T-cell (primary cell): ENCODE measurements around the gene AGPAT4. TPM values are rescaled to one million over a fixed set of nuclear protein-coding genes. Genes with fewer than 3 reads are reported as not detected.
A peak's percentile ranks its signal among the peaks of the same experiment; 100 is the strongest.
"Not testable (repeated sequence)": the region's sequence is repeated elsewhere in the genome, so short reads cannot be mapped to it uniquely, and the experiment has no call there.

ENCODE experiments used
- ATAC-seq, 4 experiments: fragments of 200-7000 bp in 3 of 4; fragments of 150-1000 bp in 1 of 4; cut with Tn5 transposase; replicated peaks in 1 of 4; 1 replicate in 3 of 4; 2 replicates in 1 of 4; pipeline ENCODE4 v1.10.0; 2021; ENCODE audit warnings: moderate library complexity in 3 of 4, mild to moderate bottlenecking in 2 of 4, moderate number of reproducible peaks in 1 of 4
- CTCF ChIA-PET, 2 donors: fragments of 300-600 bp; sonication (Branson Sonifier 250); formaldehyde crosslinking; loops; one replicate each; lab custom pipeline; 2022; ENCODE audit warnings: antibody characterized with exemption in 2 of 2; lab: Charles Lee
- POLR2A ChIA-PET, 2 donors: fragments of 300-600 bp; sonication (Branson Sonifier 250); formaldehyde crosslinking; loops; one replicate each; lab custom pipeline; 2022; ENCODE audit warnings: antibody characterized with exemption in 2 of 2; lab: Charles Lee
- DNase-seq, 35 experiments: peaks; one replicate each; pipeline versions ENCODE4 v3.0.0 to v3.0.0-alpha.2; 2013 to 2023
- H3K27ac ChIP-seq: one replicate; pipeline ENCODE4 v1.5.1; 2013; ENCODE audit warnings: low read length
- H3K27me3 ChIP-seq, 2 experiments: replicated peaks in 1 of 2; 1 replicate in 1 of 2; 2 replicates in 1 of 2; pipeline versions ENCODE4 v1.6.1 to v1.7.0; 2013; ENCODE audit warnings: low read length in 1 of 2, mixed read lengths in 1 of 2; ENCODE audit not compliant: control insufficient read depth in 2 of 2, insufficient read depth in 2 of 2; ENCODE audit errors: extremely low read depth in 1 of 2
- H3K36me3 ChIP-seq, 2 donors: 1 replicate in 1 of 2; 2 replicates in 1 of 2; pipeline versions ENCODE4 v1.6.1 to v1.7.0; 2013; ENCODE audit warnings: low read length in 1 of 2; ENCODE audit not compliant: control insufficient read depth in 2 of 2, insufficient read depth in 1 of 2; ENCODE audit errors: extremely low read depth in 1 of 2
- H3K4me1 ChIP-seq, 2 experiments: 1 replicate in 1 of 2; 2 replicates in 1 of 2; pipeline versions ENCODE4 v1.6.1 to v1.7.0; 2013; ENCODE audit warnings: low read length in 2 of 2, mixed read lengths in 1 of 2; ENCODE audit not compliant: insufficient read depth in 2 of 2, control insufficient read depth in 1 of 2; ENCODE audit errors: extremely low read depth in 1 of 2
- H3K4me3 ChIP-seq, 2 donors: 1 replicate in 1 of 2; 2 replicates in 1 of 2; pipeline versions ENCODE4 v1.5.1 to v1.7.0; 2013; ENCODE audit warnings: mild to moderate bottlenecking in 2 of 2, low read length in 1 of 2, moderate library complexity in 1 of 2; ENCODE audit not compliant: control insufficient read depth in 1 of 2; ENCODE audit errors: extremely low read depth in 1 of 2
- H3K9me3 ChIP-seq: 2 replicates; pipeline ENCODE4 v1.7.0; 2013
- H3K27ac Mint-ChIP-seq, 2 donors: one replicate each; pipeline ENCODE4 v1.8.0; 2020 to 2021; ENCODE audit warnings: mild to moderate bottlenecking in 2 of 2, mixed read lengths in 2 of 2
- H3K27me3 Mint-ChIP-seq, 2 donors: one replicate each; pipeline ENCODE4 v1.8.0; 2021 to 2022; ENCODE audit warnings: mixed read lengths in 2 of 2
- H3K36me3 Mint-ChIP-seq: one replicate; pipeline ENCODE4 v1.8.0; 2021; ENCODE audit warnings: mixed read lengths
- H3K4me1 Mint-ChIP-seq, 3 donors: one replicate each; pipeline ENCODE4 v1.8.0; 2020 to 2022; ENCODE audit warnings: mixed read lengths in 3 of 3, mild to moderate bottlenecking in 1 of 3
- H3K4me3 Mint-ChIP-seq, 3 donors: one replicate each; pipeline ENCODE4 v1.8.0; 2020 to 2022; ENCODE audit warnings: mild to moderate bottlenecking in 3 of 3, mixed read lengths in 3 of 3, moderate library complexity in 3 of 3
- H3K9me3 Mint-ChIP-seq, 3 donors: one replicate each; pipeline ENCODE4 v1.8.0; 2020 to 2022; ENCODE audit warnings: mixed read lengths in 3 of 3
- WGBS: methylation state at CpG from one replicate; pipeline ENCODE4 v1.1.5; 2013; ENCODE audit warnings: missing lambda C conversion rate; ENCODE audit not compliant: insufficient coverage; 5-methylcytosine and 5-hydroxymethylcytosine counted together
- total RNA-seq, 35 experiments: library from RNA in 6 of 35; stranded (reverse) in 6 of 35; fragments of 120-200 nt in 1 of 35; gene quantifications; one replicate each; pipeline versions ENCODE4 v1.2.1 to v1.2.4 and lab custom pipeline; 2013 to 2026

The AGPAT4 gene
- total RNA-seq, 5 donors from 2014 or later (not counting 1 experiment from before 2014, with no cell fraction given), result 5.6 to 15.0 (median 6.3) TPM

- Mint-ChIP-seq H3K9me3 (peaks cover 4 to 24% (median 14%) of the 10 kb centered on the region in 3 donors), H3K4me1 (peaks cover 19 to 24% (median 21%) of the 10 kb centered on the region in 3 donors), H3K27ac (peak overlapping the region in 1 of 2 donors; percentile 64), H3K4me3 (no peak overlapping the region), H3K36me3 (peaks cover 67% of the 10 kb centered on the region), H3K27me3 (no peaks in the 10 kb centered on the region)
- POLR2A ChIA-PET, result no interaction called here
- Histone ChIP-seq H3K27me3 (no peaks in the 10 kb centered on the region), H3K4me3 (no peak overlapping the region), H3K36me3 (peaks cover 5 to 6% of the 10 kb centered on the region in 2 donors), H3K9me3 (peaks cover 3% of the 10 kb centered on the region), H3K4me1 (peaks cover 0 to 7% of the 10 kb centered on the region in 2 experiments), H3K27ac (no peak overlapping the region)
- WGBS, result no CpG with 5 or more reads among the region's 2 CpGs
- peak in 3 of 4 experiments; percentile 33 to 75 (median 62) for ATAC-seq
- CTCF ChIA-PET, result interaction anchor here (0.6 to 1.0 kb wide), 2 partner anchors 210 to 243 kb away, joined by 3 to 4 read pairs; no protein-coding TSS in a partner anchor
- peak in 1 of 35 experiments; percentile 21 for DNase-seq
These were observed 145.6 kb downstream of the AGPAT4 start for GRCh38 chr6:161128230-161128629.

- Histone ChIP-seq H3K4me1 (peaks cover 0 to 7% of the 10 kb centered on the region in 2 experiments), H3K36me3 (peaks cover 5 to 6% of the 10 kb centered on the region in 2 donors), H3K27me3 (no peaks in the 10 kb centered on the region), H3K27ac (no peak overlapping the region), H3K9me3 (peaks cover 3% of the 10 kb centered on the region), H3K4me3 (no peak overlapping the region)
- no peaks in the 10 kb centered on the region for H3K27me3 Mint-ChIP-seq
- H3K36me3 Mint-ChIP-seq, result peaks cover 77% of the 10 kb centered on the region
- DNase-seq (no peak), ATAC-seq (no peak)
- H3K9me3 Mint-ChIP-seq, result peaks cover 4 to 34% (median 18%) of the 10 kb centered on the region in 3 donors
- H3K4me1 Mint-ChIP-seq, result peaks cover 19 to 24% (median 21%) of the 10 kb centered on the region in 3 donors
- H3K4me3 Mint-ChIP-seq, result no peak overlapping the region
- ChIA-PET CTCF (interaction anchor here in 1 of 2 donors (1.0 kb wide), 1 partner anchor 244 kb away, joined by 4 read pairs; no protein-coding TSS in a partner anchor), POLR2A (no interaction called here)
- 100% methylated on average over 2 of the region's 7 CpGs for WGBS
- no peak overlapping the region for H3K27ac Mint-ChIP-seq
These were observed 146.7 kb downstream of the AGPAT4 start for GRCh38 chr6:161127071-161127740.

- H3K27me3 Mint-ChIP-seq, result no peaks in the 10 kb centered on the region
- Histone ChIP-seq H3K36me3 (peaks cover 5 to 10% of the 10 kb centered on the region in 2 donors), H3K4me3 (no peak overlapping the region), H3K4me1 (peaks cover 0 to 7% of the 10 kb centered on the region in 2 experiments), H3K27me3 (no peaks in the 10 kb centered on the region), H3K27ac (no peak overlapping the region), H3K9me3 (peaks cover 3% of the 10 kb centered on the region)
- DNase-seq (no peak), ATAC-seq (no peak)
- peaks cover 93% of the 10 kb centered on the region for H3K36me3 Mint-ChIP-seq
- H3K4me3 Mint-ChIP-seq, result no peak overlapping the region
- CTCF ChIA-PET, result no interaction called here
- POLR2A ChIA-PET, result interaction anchor here in 1 of 2 donors (0.6 kb wide), 1 partner anchor 49 kb away, joined by 6 read pairs; no protein-coding TSS in a partner anchor
- WGBS, result no CpG with 5 or more reads among the region's 2 CpGs
- peaks cover 19 to 24% (median 21%) of the 10 kb centered on the region in 3 donors for H3K4me1 Mint-ChIP-seq
- no peak overlapping the region for H3K27ac Mint-ChIP-seq
- peaks cover 6 to 45% (median 27%) of the 10 kb centered on the region in 3 donors for H3K9me3 Mint-ChIP-seq
These were observed 148.3 kb downstream of the AGPAT4 start for GRCh38 chr6:161125591-161125990.

- Mint-ChIP-seq H3K4me1 (peaks cover 10 to 19% (median 13%) of the 10 kb centered on the region in 3 donors), H3K9me3 (peaks cover 12 to 52% (median 30%) of the 10 kb centered on the region in 3 donors), H3K36me3 (peaks cover 98% of the 10 kb centered on the region)
- ATAC-seq, H3K27ac Mint-ChIP-seq, H3K27me3 ChIP-seq, DNase-seq, H3K4me1 ChIP-seq, POLR2A ChIA-PET, H3K27me3 Mint-ChIP-seq, H3K4me3 ChIP-seq, H3K4me3 Mint-ChIP-seq, H3K9me3 ChIP-seq, H3K27ac ChIP-seq: not testable (repeated sequence)
- H3K36me3 ChIP-seq, result peaks cover 4 to 15% of the 10 kb centered on the region in 2 donors
- CTCF ChIA-PET, result interaction anchor here (0.6 to 0.8 kb wide), 2 partner anchors 9 to 10 kb away, joined by 3 to 5 read pairs; no protein-coding TSS in a partner anchor
These were observed 150.5 kb downstream of the AGPAT4 start for GRCh38 chr6:161123319-161123718.

GRCh38 chr6:161117942-161118341 is 155.9 kb downstream of the AGPAT4 start:
- CTCF ChIA-PET, result no interaction called here
- WGBS, result no CpG with 5 or more reads among the region's 2 CpGs
- POLR2A ChIA-PET, result no interaction called here
- no peak overlapping the region for H3K4me3 Mint-ChIP-seq
- Histone ChIP-seq H3K27ac (no peak overlapping the region), H3K36me3 (peaks cover 8 to 49% of the 10 kb centered on the region in 2 donors), H3K9me3 (no peaks in the 10 kb centered on the region), H3K27me3 (no peaks in the 10 kb centered on the region), H3K4me1 (no peaks in the 10 kb centered on the region), H3K4me3 (no peak overlapping the region)
- peaks cover 90% of the 10 kb centered on the region for H3K36me3 Mint-ChIP-seq
- no peak for DNase-seq
- ATAC-seq, result no peak
- no peaks in the 10 kb centered on the region for H3K4me1 Mint-ChIP-seq
- H3K9me3 Mint-ChIP-seq, result peaks cover 8 to 25% (median 16%) of the 10 kb centered on the region in 3 donors
- H3K27ac Mint-ChIP-seq, result no peak overlapping the region
- no peaks in the 10 kb centered on the region for H3K27me3 Mint-ChIP-seq

GRCh38 chr6:161117308-161117707 is 156.6 kb downstream of the AGPAT4 start:
- Mint-ChIP-seq H3K9me3 (peaks cover 8 to 19% (median 13%) of the 10 kb centered on the region in 3 donors), H3K36me3 (peaks cover 90% of the 10 kb centered on the region), H3K27me3 (no peaks in the 10 kb centered on the region), H3K27ac (peak overlapping the region in 1 of 2 donors; percentile 4), H3K4me3 (no peak overlapping the region), H3K4me1 (peaks cover 0 to 3% (median 0%) of the 10 kb centered on the region in 3 donors)
- Histone ChIP-seq H3K27me3 (no peaks in the 10 kb centered on the region), H3K27ac (no peak overlapping the region), H3K36me3 (peaks cover 8 to 55% of the 10 kb centered on the region in 2 donors), H3K4me1 (no peaks in the 10 kb centered on the region), H3K4me3 (no peak overlapping the region), H3K9me3 (no peaks in the 10 kb centered on the region)
- CTCF ChIA-PET, result no interaction called here
- no peak for ATAC-seq
- POLR2A ChIA-PET, result no interaction called here
- WGBS, result no CpG with 5 or more reads among the region's 7 CpGs
- no peak for DNase-seq
